Measurements from ENCODE around the gene CERS4.

DNA sequence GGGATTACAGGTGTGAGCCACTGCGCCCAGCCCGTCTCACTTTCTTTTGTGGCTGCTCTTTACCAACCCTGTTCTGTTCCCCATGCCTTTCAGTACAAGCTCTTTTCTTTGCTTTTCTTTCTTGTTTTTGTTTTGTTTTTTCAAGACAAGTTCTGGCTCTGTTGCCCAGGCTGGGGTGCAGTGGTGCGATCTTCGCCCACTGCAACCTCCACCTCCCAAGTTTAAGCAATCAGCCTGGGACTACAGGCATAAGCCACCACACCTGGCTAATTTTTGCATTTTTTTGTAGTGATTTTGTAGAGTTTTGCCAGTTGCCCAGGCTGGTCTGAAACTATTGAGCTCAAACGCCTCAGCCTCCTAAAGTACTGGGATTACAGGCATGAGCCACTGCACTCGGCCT, 3.7 kb downstream of the CERS4 start:
- no peak for TF ChIP-seq POLR2A (IDR thresholded peaks at IDR 0.05; ENCODE audit: low read depth)
- TF ChIP-seq, protein P1, sequence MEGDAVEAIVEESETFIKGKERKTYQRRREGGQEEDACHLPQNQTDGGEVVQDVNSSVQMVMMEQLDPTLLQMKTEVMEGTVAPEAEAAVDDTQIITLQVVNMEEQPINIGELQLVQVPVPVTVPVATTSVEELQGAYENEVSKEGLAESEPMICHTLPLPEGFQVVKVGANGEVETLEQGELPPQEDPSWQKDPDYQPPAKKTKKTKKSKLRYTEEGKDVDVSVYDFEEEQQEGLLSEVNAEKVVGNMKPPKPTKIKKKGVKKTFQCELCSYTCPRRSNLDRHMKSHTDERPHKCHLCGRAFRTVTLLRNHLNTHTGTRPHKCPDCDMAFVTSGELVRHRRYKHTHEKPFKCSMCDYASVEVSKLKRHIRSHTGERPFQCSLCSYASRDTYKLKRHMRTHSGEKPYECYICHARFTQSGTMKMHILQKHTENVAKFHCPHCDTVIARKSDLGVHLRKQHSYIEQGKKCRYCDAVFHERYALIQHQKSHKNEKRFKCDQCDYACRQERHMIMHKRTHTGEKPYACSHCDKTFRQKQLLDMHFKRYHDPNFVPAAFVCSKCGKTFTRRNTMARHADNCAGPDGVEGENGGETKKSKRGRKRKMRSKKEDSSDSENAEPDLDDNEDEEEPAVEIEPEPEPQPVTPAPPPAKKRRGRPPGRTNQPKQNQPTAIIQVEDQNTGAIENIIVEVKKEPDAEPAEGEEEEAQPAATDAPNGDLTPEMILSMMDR (IDR thresholded peaks at IDR 0.05) = no peak
- no peak for TF ChIP-seq POLR2AphosphoS5 (IDR thresholded peaks at IDR 0.05)

Data from esophagus muscularis mucosa (tissue), 3 donors.